Suprapubic skin (tissue), 4 donors: ENCODE data around the gene GNAT2. TPM values are rescaled to one million over a fixed set of nuclear protein-coding genes. Genes with fewer than 3 reads are reported as not detected.
"Not testable (repeated sequence)": the region's sequence is repeated elsewhere in the genome, so short reads cannot be mapped to it uniquely, and the experiment has no call there.

Experiments used
- DNase-seq, 2 donors: peaks; one replicate each; pipeline ENCODE4 v3.0.0-alpha.2; 2019; ENCODE audit warnings: low spot score in 2 of 2
- H3K27ac ChIP-seq: fragments of 200-600 bp; sonication (generic); one replicate; pipeline ENCODE4 v1.5.1; 2019
- H3K27me3 ChIP-seq: fragments of 200-600 bp; sonication (generic); one replicate; pipeline ENCODE4 v1.5.1; 2019
- H3K36me3 ChIP-seq: fragments of 200-600 bp; sonication (generic); one replicate; pipeline ENCODE4 v1.5.1; 2019
- H3K4me1 ChIP-seq: fragments of 200-600 bp; sonication (generic); one replicate; pipeline ENCODE4 v1.5.1; 2019
- H3K4me3 ChIP-seq: fragments of 200-600 bp; sonication (generic); one replicate; pipeline ENCODE4 v1.5.1; 2019; ENCODE audit warnings: mild to moderate bottlenecking
- H3K9me3 ChIP-seq: fragments of 200-600 bp; sonication (generic); one replicate; pipeline ENCODE4 v1.5.1; 2019
- EP300 ChIP-seq: sonication (generic); formaldehyde crosslinking; IDR thresholded peaks from one replicate; pipeline ENCODE4 v1.6.1; 2017; ENCODE audit warnings: antibody characterized with exemption
- POLR2A ChIP-seq, 2 donors: fragments of 450-650 bp; IDR thresholded peaks; one replicate each; pipeline ENCODE4 v1.6.1; 2017; ENCODE audit warnings: antibody characterized with exemption in 2 of 2, mild to moderate bottlenecking in 2 of 2, moderate library complexity in 2 of 2
- POLR2AphosphoS5 ChIP-seq, 3 donors: sonication (generic); formaldehyde crosslinking; IDR thresholded peaks; one replicate each; pipeline ENCODE4 v1.6.1; 2017; ENCODE audit warnings: antibody characterized with exemption in 3 of 3
- WGBS: methylation state at CpG from one replicate; pipeline ENCODE4 v1.1.5; 2018; 5-methylcytosine and 5-hydroxymethylcytosine counted together
- total RNA-seq, 4 donors: library from RNA; depleted of rRNA; stranded (reverse); fragments of >200 nt; gene quantifications; one replicate each; pipeline ENCODE4 v1.1.0, GENCODE V29; 2016
- TF ChIP-seq, protein P1 (sequence below), 2 donors: fragments of 200-600 bp in 1 of 2; fragments of 450-650 bp in 1 of 2; sonication (generic) in 1 of 2; IDR thresholded peaks; one replicate each; pipeline ENCODE4 v1.5.1; 2016 to 2019; ENCODE audit warnings: antibody characterized with exemption in 2 of 2, mild to moderate bottlenecking in 1 of 2, moderate library complexity in 1 of 2

The GNAT2 gene
- total RNA-seq, 4 donors from 2014 or later: not detected

DNA sequence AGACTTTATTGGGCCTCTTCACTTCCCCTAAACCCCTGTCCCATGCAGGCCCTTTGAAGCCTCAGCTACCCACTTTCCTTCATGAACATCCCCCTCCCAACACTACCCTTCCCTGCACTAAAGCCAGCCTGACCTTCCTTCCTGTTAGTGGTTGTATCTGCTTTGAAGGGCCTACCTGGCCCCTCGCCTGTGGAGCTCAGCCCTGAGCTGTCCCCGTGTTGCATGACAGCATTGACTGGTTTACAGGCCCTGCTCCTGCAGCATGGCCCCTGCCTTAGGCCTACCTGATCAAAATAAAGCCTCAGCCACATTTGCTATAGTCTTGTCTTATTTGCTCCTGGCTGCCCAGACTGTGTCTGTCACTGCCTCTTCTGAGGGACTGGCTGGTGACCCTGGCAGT is 42.0 kb upstream of the GNAT2 start:
- no peak for TF ChIP-seq POLR2A (IDR thresholded peaks at IDR 0.05)
- no peak for TF ChIP-seq POLR2AphosphoS5 (IDR thresholded peaks at IDR 0.05)
- TF ChIP-seq, protein P1, sequence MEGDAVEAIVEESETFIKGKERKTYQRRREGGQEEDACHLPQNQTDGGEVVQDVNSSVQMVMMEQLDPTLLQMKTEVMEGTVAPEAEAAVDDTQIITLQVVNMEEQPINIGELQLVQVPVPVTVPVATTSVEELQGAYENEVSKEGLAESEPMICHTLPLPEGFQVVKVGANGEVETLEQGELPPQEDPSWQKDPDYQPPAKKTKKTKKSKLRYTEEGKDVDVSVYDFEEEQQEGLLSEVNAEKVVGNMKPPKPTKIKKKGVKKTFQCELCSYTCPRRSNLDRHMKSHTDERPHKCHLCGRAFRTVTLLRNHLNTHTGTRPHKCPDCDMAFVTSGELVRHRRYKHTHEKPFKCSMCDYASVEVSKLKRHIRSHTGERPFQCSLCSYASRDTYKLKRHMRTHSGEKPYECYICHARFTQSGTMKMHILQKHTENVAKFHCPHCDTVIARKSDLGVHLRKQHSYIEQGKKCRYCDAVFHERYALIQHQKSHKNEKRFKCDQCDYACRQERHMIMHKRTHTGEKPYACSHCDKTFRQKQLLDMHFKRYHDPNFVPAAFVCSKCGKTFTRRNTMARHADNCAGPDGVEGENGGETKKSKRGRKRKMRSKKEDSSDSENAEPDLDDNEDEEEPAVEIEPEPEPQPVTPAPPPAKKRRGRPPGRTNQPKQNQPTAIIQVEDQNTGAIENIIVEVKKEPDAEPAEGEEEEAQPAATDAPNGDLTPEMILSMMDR (IDR thresholded peaks at IDR 0.05): no peak
- TF ChIP-seq EP300: no peak
- no peaks in the 10 kb centered on the region for H3K27me3 ChIP-seq
- H3K4me1 ChIP-seq: peaks cover 5% of the 10 kb centered on the region
- H3K4me3 ChIP-seq: no peak overlapping the region
- H3K36me3 ChIP-seq: peaks cover 9% of the 10 kb centered on the region
- WGBS: 87% methylated on average over 2 of the region's 2 CpGs
- H3K9me3 ChIP-seq: no peaks in the 10 kb centered on the region
- no peak for DNase-seq
- no peak overlapping the region for H3K27ac ChIP-seq

DNA sequence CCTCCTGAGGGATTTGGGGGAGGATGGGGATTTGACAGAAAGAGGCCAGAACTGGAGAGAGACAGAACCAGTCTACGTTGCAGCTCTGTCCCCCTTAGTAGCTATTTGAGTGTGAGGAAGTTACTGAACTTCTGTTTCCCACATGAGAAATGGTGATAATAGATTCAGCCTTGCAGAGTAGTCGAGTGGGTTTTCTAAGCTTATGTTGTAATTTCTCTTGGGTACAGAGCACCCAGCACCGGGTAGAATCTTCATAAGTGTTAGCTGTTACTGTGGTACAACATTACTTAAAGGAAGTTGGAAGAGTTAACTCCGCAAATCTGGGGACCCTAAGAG is 41.2 kb upstream of the GNAT2 start:
- not testable (repeated sequence) for H3K9me3 ChIP-seq, H3K36me3 ChIP-seq, H3K27me3 ChIP-seq, H3K27ac ChIP-seq, H3K4me1 ChIP-seq, H3K4me3 ChIP-seq, DNase-seq
- WGBS: 70% methylated on average over 3 of the region's 4 CpGs

GRCh38 chr1:109659997-109660690 is 40.7 kb upstream of the GNAT2 start:
- peaks cover 9% of the 10 kb centered on the region for H3K36me3 ChIP-seq
- 87% methylated on average over 5 of the region's 5 CpGs for WGBS
- H3K27ac ChIP-seq: no peak overlapping the region
- H3K4me1 ChIP-seq: peaks cover 13% of the 10 kb centered on the region
- TF ChIP-seq, protein P1 (IDR thresholded peaks at IDR 0.05): no peak
- no peak for TF ChIP-seq POLR2A (IDR thresholded peaks at IDR 0.05)
- no peak for TF ChIP-seq POLR2AphosphoS5 (IDR thresholded peaks at IDR 0.05)
- TF ChIP-seq EP300: no peak
- H3K9me3 ChIP-seq: no peaks in the 10 kb centered on the region
- H3K27me3 ChIP-seq: no peaks in the 10 kb centered on the region
- DNase-seq: no peak
- no peak overlapping the region for H3K4me3 ChIP-seq

DNA sequence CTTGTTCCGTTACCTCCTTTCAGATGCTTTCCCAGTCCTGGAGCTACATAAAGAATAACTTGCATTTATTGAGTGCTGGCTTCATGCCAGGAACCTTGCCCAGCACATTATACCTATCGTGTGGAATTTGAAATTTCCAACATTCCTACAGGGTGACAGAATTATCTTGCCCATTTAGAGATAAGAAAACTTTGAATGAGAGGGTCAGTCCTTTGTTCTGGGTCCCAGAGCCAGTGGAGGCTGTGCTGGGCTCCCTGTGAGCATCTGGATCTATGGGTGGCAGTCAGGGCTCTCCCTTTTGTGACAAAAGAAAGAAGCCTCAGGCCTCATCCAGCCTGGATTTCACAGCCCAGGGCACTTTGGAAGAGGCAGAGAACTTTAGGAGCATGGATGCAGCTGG is 39.7 kb upstream of the GNAT2 start:
- no peak overlapping the region for H3K4me3 ChIP-seq
- H3K27me3 ChIP-seq: no peaks in the 10 kb centered on the region
- no peak for DNase-seq
- WGBS: 58% methylated on average over 2 of the region's 2 CpGs
- TF ChIP-seq, protein P1 (IDR thresholded peaks at IDR 0.05): no peak
- TF ChIP-seq POLR2AphosphoS5 (IDR thresholded peaks at IDR 0.05) (no peak), EP300 (no peak), POLR2A (IDR thresholded peaks at IDR 0.05) (no peak)
- H3K4me1 ChIP-seq: peaks cover 17% of the 10 kb centered on the region
- H3K27ac ChIP-seq: no peak overlapping the region
- peaks cover 9% of the 10 kb centered on the region for H3K36me3 ChIP-seq
- H3K9me3 ChIP-seq: no peaks in the 10 kb centered on the region

GRCh38 chr1:109658533-109659042 is 39.2 kb upstream of the GNAT2 start:
- H3K4me1 ChIP-seq: peaks cover 17% of the 10 kb centered on the region
- DNase-seq: no peak
- no peak overlapping the region for H3K27ac ChIP-seq
- H3K27me3 ChIP-seq: no peaks in the 10 kb centered on the region
- peaks cover 9% of the 10 kb centered on the region for H3K36me3 ChIP-seq
- no peak for TF ChIP-seq POLR2A (IDR thresholded peaks at IDR 0.05)
- no peak for TF ChIP-seq EP300
- TF ChIP-seq, protein P1 (IDR thresholded peaks at IDR 0.05): no peak
- no peak overlapping the region for H3K4me3 ChIP-seq
- WGBS: 52% methylated on average over 3 of the region's 3 CpGs
- H3K9me3 ChIP-seq: no peaks in the 10 kb centered on the region

DNA sequence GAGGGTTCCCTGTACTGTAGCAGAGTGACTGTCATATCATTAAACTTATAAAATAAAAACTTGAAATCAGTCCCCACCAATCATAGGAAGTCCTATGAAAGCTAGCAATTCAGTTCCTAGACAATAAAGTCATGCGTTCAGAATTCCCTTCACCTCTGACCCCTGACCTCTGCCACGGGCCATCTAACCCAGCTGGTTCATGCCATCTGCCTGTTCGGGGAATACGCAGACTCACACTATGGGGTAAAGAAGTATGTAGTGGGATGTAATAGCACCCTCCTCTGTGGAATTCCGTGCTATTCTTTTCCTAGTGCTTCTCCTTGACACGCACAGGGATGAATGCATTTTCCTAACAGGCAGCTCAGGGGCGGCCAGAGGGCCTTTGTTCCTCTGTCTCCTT is 38.6 kb upstream of the GNAT2 start:
- peaks cover 9% of the 10 kb centered on the region for H3K36me3 ChIP-seq
- 83% methylated on average over 7 of the region's 7 CpGs for WGBS
- H3K27ac ChIP-seq: no peak overlapping the region
- H3K9me3 ChIP-seq: no peaks in the 10 kb centered on the region
- H3K4me1 ChIP-seq: peaks cover 17% of the 10 kb centered on the region
- no peaks in the 10 kb centered on the region for H3K27me3 ChIP-seq
- H3K4me3 ChIP-seq: no peak overlapping the region
- DNase-seq: no peak
- TF ChIP-seq POLR2AphosphoS5 (IDR thresholded peaks at IDR 0.05) (no peak), EP300 (no peak), POLR2A (IDR thresholded peaks at IDR 0.05) (no peak)
- TF ChIP-seq, protein P1 (IDR thresholded peaks at IDR 0.05): no peak
